ENCODE data around the gene ARMC12. TPM values are rescaled to one million over a fixed set of nuclear protein-coding genes. Genes with fewer than 3 reads are reported as not detected.

Gene ARMC12
- polyA plus RNA-seq, 2 of the 4 experiments (the other 2 are of a cell fraction): 0.44 to 0.88 TPM

GRCh38 chr6:35722121-35722761 is 14.6 kb upstream of the ARMC12 start:
- WGBS (ENCODE audit: missing lambda C conversion rate): 73% methylated on average over 9 of the region's 10 CpGs
- ChIA-PET POLR2A (no interaction called here), CTCF (interaction anchor here (0.9 to 1.2 kb wide), 2 partner anchors 35 to 138 kb away, joined by 3 read pairs; no protein-coding TSS in a partner anchor)
- ATAC-seq (no peak), DNase-seq (ENCODE audit: low read depth in 1 of 2, low spot score in 1 of 2) (no peak), FAIRE-seq (no peak)
- no peak overlapping the region for H3K4me3 ChIP-seq
- no peak overlapping the region; the same call in 2 of the 3 replicates for H3K4me2 ChIP-seq
- TF ChIP-seq BCL3 (IDR thresholded peaks at IDR 0.05) (no peak), RARB (CRISPR knock-in tag; IDR thresholded peaks at IDR 0.05) (no peak), MAZ (IDR thresholded peaks at IDR 0.05; ENCODE audit: borderline replicate concordance, low read depth, low read length) (no peak), FOSL2 (IDR thresholded peaks at IDR 0.05) (no peak), FOSL2 (CRISPR knock-in tag; IDR thresholded peaks at IDR 0.05) (no peak), NPAS2 (CRISPR knock-in tag; IDR thresholded peaks at IDR 0.05; ENCODE audit: borderline replicate concordance) (no peak), ZSCAN20 (CRISPR knock-in tag; IDR thresholded peaks at IDR 0.05) (no peak), JUNB (IDR thresholded peaks at IDR 0.05) (no peak), TP53 (CRISPR knock-in tag; IDR thresholded peaks at IDR 0.05) (no peak), ELK1 (IDR thresholded peaks at IDR 0.05; ENCODE audit: low read depth, low read length) (no peak), MAFK (IDR thresholded peaks at IDR 0.05; ENCODE audit: partially characterized antibody) (no peak), MAX (IDR thresholded peaks at IDR 0.05) (no peak), HOXA7 (CRISPR knock-in tag; IDR thresholded peaks at IDR 0.05) (no peak), FOSB (CRISPR knock-in tag; IDR thresholded peaks at IDR 0.05) (no peak), CTCF (IDR thresholded peaks at IDR 0.05) (no peak), CHD4 (IDR thresholded peaks at IDR 0.05; ENCODE audit: borderline replicate concordance) (no peak), ZFP36 (IDR thresholded peaks at IDR 0.05; ENCODE audit: borderline replicate concordance, partially characterized antibody) (no peak), ZNF302 (CRISPR knock-in tag; IDR thresholded peaks at IDR 0.05) (no peak), CBX8 (IDR thresholded peaks at IDR 0.05) (no peak), ATOH8 (CRISPR knock-in tag; IDR thresholded peaks at IDR 0.05; ENCODE audit: low read depth) (no peak)
- peak overlapping the region in 1 of 2 experiments; percentile 99; a peak in 1 of 6 replicates for H3K27ac ChIP-seq
- peaks cover 36% of the 10 kb centered on the region for H3K4me1 ChIP-seq
- no peaks in the 10 kb centered on the region for H3K9me3 ChIP-seq

- Histone ChIP-seq H3K27ac (peak overlapping the region in 1 of 2 experiments; percentile 99; a peak in 1 of 6 replicates), H3K4me2 (no peak overlapping the region), H3K4me3 (no peak overlapping the region), H3K4me1 (peaks cover 42% of the 10 kb centered on the region), H3K9me3 (no peaks in the 10 kb centered on the region)
- CTCF ChIA-PET: no interaction called here
- 90% methylated on average over 2 of the region's 2 CpGs for WGBS (ENCODE audit: missing lambda C conversion rate)
- FAIRE-seq: no peak
- POLR2A ChIA-PET: no interaction called here
- DNase-seq (ENCODE audit: low read depth in 1 of 2, low spot score in 1 of 2): no peak
- ATAC-seq: no peak
- TF ChIP-seq REST (IDR thresholded peaks at IDR 0.05): no peak
- TF ChIP-seq PHF8 (IDR thresholded peaks at IDR 0.05; ENCODE audit: borderline replicate concordance, low read depth): no peak
- TF ChIP-seq CTCF (IDR thresholded peaks at IDR 0.05): no peak
- no peak for TF ChIP-seq KDM1A (IDR thresholded peaks at IDR 0.05; ENCODE audit: low read depth)
- no peak for TF ChIP-seq RFX5 (IDR thresholded peaks at IDR 0.05)
- no peak for TF ChIP-seq HEYL (CRISPR knock-in tag; IDR thresholded peaks at IDR 0.05)
Observed at GRCh38 chr6:35723587-35723986, 13.2 kb upstream of the ARMC12 start.

All from A549 (cell line).